HEK293T (cell line): ENCODE measurements around the gene AKT3.

Experiments used
- FOXA1 ChIP-seq: fragments of 450-650 bp; IDR thresholded peaks from 2 replicates; pipeline ENCODE4 v1.6.1; 2016; ENCODE audit warnings: mild to moderate bottlenecking
- FOXK2 ChIP-seq: fragments of 450-650 bp; IDR thresholded peaks from 2 replicates; pipeline ENCODE4 v1.6.1; 2016; ENCODE audit warnings: mild to moderate bottlenecking
- LEF1 ChIP-seq: fragments of 450-650 bp; IDR thresholded peaks from 2 replicates; pipeline ENCODE4 v1.6.1; 2017; ENCODE audit warnings: mild to moderate bottlenecking, borderline replicate concordance
- NFRKB ChIP-seq: fragments of 450-650 bp; IDR thresholded peaks from 2 replicates; pipeline ENCODE4 v1.6.1; 2016; ENCODE audit warnings: mild to moderate bottlenecking, moderate library complexity
- SP1 ChIP-seq: fragments of 450-650 bp; IDR thresholded peaks from 2 replicates; pipeline ENCODE4 v1.6.1; 2017

- no peak for TF ChIP-seq FOXA1
- TF ChIP-seq LEF1: no peak
- no peak for TF ChIP-seq FOXK2
- TF ChIP-seq SP1: no peak
- no peak for TF ChIP-seq NFRKB
Measured at GRCh38 chr1:243842161-243842560, 7.9 kb downstream of the AKT3 start.
